Measurements from ENCODE around the gene ADCY5.

ADCY5 gene

DNA sequence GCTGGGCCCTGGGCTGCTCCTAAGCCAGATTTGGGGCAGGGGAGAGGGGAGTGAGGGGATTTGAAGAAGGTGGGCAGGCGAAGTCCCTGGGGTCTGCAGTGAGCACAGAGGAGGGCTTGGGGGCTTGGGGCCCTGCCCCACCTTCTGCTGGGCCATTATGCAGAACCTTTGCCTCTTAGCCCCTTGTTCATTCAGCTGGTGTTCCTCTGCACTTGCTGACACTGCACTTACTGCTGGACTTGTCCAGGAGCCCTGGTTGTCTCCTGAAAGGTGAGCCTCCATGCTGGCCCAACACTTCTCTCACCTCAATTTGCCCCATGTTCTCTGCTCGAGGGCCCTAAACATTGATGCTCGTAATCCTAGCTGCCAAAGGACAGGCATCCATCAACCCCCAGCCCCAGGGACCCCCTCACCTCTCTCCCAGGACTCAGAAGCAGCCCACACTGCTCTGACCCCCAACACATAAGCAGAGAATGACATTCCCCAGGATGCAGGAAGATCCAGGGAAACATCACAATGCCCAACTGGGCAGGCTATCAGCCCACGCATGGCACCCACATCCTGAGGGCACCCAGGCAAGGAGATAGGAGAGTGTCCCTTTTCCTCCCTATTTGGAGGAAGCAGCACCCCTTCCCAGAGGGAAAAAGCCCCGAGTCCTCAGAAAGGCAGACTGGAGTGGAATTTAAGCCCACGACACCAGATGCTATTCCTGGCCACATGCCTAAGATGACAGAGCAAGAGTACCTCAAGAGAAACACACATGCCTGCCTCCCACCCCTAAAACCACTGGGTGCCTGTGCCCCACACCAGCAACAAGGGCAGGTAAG lies 76.8 kb downstream of the ADCY5 start:
- no peak overlapping the region for H3K4me3 ChIP-seq (replicated peaks; ENCODE audit: low read depth, low read length)
- no peak for DNase-seq (ENCODE audit: low read depth)
- TF ChIP-seq, protein P1, sequence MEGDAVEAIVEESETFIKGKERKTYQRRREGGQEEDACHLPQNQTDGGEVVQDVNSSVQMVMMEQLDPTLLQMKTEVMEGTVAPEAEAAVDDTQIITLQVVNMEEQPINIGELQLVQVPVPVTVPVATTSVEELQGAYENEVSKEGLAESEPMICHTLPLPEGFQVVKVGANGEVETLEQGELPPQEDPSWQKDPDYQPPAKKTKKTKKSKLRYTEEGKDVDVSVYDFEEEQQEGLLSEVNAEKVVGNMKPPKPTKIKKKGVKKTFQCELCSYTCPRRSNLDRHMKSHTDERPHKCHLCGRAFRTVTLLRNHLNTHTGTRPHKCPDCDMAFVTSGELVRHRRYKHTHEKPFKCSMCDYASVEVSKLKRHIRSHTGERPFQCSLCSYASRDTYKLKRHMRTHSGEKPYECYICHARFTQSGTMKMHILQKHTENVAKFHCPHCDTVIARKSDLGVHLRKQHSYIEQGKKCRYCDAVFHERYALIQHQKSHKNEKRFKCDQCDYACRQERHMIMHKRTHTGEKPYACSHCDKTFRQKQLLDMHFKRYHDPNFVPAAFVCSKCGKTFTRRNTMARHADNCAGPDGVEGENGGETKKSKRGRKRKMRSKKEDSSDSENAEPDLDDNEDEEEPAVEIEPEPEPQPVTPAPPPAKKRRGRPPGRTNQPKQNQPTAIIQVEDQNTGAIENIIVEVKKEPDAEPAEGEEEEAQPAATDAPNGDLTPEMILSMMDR (IDR thresholded peaks at IDR 0.05; ENCODE audit: low read length, missing control alignments): no peak

DNA sequence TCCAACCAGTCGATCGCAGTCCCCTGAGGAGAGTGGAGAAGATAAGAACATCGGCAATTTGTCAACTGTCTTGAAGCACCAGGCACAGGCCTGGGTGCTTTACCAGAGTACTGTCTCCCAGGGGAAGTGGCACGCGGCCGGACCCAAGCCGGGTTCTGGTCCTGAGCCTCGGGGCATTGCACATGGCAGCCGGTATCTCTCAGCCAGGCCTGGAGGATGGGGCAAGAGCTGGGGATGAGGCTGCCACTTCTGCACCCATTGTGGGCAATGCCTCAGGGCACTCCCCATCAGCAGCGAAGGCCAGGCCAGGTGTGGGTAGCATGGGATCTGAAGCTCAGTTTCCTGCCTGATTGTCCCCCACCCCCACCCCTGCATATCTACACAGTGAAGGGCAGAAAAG lies 77.5 kb downstream of the ADCY5 start:
- TF ChIP-seq, protein P1 (IDR thresholded peaks at IDR 0.05; ENCODE audit: low read length, missing control alignments): no peak
- no peak for DNase-seq (ENCODE audit: low read depth)
- no peak overlapping the region for H3K4me3 ChIP-seq (replicated peaks; ENCODE audit: low read depth, low read length)

DNA sequence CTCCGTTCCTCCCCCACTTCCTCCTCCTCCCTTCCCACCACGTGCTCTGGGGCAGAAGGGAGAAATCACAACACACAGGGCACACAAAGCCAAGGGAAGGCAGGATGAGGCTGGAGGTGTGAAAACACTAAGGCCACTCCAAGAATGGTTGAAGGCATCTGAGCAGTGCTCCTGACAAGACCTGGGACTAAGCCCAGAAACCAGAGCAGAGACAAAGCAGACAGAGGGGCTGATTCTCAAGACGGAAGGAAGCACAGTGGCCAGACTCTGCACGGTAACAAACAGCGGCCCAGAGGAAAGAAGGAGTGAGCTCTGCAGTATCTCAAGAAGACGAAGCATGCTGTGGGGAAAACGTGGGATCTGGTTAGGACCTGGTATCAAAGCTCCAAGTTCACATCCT lies 78.1 kb downstream of the ADCY5 start:
- no peak overlapping the region for H3K4me3 ChIP-seq (replicated peaks; ENCODE audit: low read depth, low read length)
- no peak for DNase-seq (ENCODE audit: low read depth)
- TF ChIP-seq, protein P1 (IDR thresholded peaks at IDR 0.05; ENCODE audit: low read length, missing control alignments): no peak

DNA sequence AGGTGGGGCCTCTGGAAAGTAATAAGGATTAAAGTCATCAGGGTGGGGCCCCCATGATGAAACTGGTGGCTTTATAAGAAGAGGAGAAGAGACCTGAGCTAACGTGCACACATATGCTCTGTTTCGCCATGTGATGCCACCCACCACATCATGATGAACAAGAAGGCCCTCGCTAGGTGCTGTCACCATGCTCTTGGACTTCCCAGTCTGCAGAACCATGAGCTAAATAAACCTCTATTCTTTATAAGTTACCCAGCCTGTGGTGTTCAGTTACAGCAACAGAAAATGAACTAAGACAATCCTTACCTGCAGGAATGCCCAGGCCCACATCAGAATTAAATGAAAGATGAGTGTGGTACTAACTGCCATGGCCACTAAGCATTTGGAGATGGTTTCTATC lies 79.8 kb downstream of the ADCY5 start:
- no peak overlapping the region for H3K4me3 ChIP-seq (replicated peaks; ENCODE audit: low read depth, low read length)
- TF ChIP-seq, protein P1 (IDR thresholded peaks at IDR 0.05; ENCODE audit: low read length, missing control alignments): no peak
- no peak for DNase-seq (ENCODE audit: low read depth)

DNA sequence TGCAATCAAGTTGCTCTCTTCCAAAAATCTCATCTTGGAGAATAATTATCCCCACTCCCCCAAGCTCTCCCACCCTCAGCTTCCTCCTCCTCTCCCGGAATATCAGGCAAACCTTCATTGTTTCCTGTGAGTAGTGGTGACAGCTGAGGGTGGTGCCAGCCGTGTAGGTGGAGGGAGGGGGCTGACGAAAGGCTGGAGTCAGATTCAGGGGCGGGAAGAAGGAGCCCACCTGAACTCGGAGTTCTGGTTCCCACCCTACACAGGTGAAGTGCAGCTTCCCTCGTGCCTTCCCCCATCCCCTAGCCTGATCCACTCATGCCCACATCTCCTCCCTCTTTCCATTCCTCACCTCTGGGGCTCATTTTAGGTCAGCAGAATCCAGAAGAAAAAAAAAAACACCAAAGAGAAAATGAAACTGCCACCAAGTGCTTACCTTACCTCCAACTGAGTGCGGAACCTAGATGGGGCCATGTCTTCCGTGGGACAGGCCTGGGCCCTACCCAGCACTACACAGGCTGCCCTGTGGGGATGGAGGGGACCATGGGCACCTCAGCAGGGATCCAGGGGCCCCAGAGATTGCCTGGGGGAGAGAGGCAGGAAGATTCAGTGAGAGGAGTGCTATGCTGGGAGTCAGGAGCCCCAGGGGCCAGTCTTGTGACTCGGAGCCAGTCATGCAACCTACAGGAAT lies 81.3 kb downstream of the ADCY5 start:
- TF ChIP-seq, protein P1 (IDR thresholded peaks at IDR 0.05; ENCODE audit: low read length, missing control alignments): no peak
- H3K4me3 ChIP-seq (replicated peaks; ENCODE audit: low read depth, low read length): no peak overlapping the region
- no peak for DNase-seq (ENCODE audit: low read depth)

DNA sequence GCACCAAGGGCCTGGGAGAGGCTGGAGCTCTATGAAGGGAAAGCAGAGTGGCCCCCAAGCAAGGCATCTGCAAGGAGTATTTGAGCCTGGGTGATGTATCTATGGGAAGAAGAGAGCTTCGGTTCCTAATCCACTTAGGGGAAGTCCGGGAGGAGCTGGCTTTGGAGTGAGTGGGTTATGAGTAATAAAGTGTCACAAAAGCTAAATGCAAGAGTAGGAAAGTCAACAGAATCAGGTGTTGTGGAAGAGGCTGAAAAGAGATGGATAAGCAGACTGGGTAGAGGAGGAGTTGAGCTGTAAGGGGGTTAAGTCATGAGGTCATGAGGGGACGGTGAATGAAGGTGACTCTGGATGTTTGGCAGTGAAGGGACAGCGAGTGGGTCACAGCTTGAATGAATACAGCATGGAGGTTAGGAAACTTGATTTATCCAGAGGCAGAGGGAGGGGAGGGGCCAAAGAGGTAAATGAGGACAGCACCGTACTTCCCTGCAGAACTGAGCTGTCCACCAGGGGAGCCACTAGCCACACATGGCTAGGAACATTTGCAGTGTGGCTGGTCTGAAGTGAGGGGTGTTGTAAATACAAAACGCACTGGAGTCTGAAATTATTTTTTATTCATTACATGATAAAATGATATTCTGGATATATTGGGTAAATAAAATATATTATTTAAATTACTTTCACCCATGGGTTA lies 83.3 kb downstream of the ADCY5 start:
- peak; percentile 11 for DNase-seq (ENCODE audit: low read depth)
- no peak overlapping the region for H3K4me3 ChIP-seq (replicated peaks; ENCODE audit: low read depth, low read length)
- TF ChIP-seq, protein P1 (IDR thresholded peaks at IDR 0.05; ENCODE audit: low read length, missing control alignments): peak; percentile 49

Data from fibroblast of pulmonary artery (primary cell).